ENCODE data around the gene SPATA21. TPM values are rescaled to one million over a fixed set of nuclear protein-coding genes. Genes with fewer than 3 reads are reported as not detected.
"Not testable (repeated sequence)": the region's sequence is repeated elsewhere in the genome, so short reads cannot be mapped to it uniquely, and the experiment has no call there.

The SPATA21 gene
- total RNA-seq, 2 donors from 2014 or later: not detected

DNA sequence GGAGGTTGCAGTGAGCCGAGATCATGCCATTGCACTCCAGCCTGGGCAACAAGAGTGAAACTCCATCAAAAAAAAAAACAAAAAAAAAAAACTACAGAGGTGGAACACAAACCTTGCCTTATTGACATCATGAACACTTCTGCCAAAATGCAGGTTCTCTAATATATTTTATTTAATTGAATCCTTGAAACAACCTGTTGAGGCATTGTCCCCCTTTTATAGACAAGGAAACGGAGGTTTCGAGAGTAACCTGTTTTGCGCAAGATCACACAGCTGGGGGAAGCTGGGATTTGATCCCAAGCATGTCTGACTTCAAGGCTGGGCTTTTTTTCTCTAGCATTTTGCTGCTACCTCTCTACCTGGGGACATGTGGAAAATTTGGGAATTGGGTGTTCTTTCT lies 67.4 kb downstream of the SPATA21 start:
- H3K4me1 ChIP-seq: peaks cover 0 to 57% of the 10 kb centered on the region in 2 donors
- no peaks in the 10 kb centered on the region for H3K36me3 ChIP-seq
- H3K27ac ChIP-seq: no peak overlapping the region
- H3K4me3 ChIP-seq: no peak overlapping the region
- no peak for DNase-seq (ENCODE audit: low spot score)
- TF ChIP-seq, protein P1, sequence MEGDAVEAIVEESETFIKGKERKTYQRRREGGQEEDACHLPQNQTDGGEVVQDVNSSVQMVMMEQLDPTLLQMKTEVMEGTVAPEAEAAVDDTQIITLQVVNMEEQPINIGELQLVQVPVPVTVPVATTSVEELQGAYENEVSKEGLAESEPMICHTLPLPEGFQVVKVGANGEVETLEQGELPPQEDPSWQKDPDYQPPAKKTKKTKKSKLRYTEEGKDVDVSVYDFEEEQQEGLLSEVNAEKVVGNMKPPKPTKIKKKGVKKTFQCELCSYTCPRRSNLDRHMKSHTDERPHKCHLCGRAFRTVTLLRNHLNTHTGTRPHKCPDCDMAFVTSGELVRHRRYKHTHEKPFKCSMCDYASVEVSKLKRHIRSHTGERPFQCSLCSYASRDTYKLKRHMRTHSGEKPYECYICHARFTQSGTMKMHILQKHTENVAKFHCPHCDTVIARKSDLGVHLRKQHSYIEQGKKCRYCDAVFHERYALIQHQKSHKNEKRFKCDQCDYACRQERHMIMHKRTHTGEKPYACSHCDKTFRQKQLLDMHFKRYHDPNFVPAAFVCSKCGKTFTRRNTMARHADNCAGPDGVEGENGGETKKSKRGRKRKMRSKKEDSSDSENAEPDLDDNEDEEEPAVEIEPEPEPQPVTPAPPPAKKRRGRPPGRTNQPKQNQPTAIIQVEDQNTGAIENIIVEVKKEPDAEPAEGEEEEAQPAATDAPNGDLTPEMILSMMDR (IDR thresholded peaks at IDR 0.05): no peak
- H3K27me3 ChIP-seq: no peaks in the 10 kb centered on the region
- no peaks in the 10 kb centered on the region for H3K9me3 ChIP-seq

DNA sequence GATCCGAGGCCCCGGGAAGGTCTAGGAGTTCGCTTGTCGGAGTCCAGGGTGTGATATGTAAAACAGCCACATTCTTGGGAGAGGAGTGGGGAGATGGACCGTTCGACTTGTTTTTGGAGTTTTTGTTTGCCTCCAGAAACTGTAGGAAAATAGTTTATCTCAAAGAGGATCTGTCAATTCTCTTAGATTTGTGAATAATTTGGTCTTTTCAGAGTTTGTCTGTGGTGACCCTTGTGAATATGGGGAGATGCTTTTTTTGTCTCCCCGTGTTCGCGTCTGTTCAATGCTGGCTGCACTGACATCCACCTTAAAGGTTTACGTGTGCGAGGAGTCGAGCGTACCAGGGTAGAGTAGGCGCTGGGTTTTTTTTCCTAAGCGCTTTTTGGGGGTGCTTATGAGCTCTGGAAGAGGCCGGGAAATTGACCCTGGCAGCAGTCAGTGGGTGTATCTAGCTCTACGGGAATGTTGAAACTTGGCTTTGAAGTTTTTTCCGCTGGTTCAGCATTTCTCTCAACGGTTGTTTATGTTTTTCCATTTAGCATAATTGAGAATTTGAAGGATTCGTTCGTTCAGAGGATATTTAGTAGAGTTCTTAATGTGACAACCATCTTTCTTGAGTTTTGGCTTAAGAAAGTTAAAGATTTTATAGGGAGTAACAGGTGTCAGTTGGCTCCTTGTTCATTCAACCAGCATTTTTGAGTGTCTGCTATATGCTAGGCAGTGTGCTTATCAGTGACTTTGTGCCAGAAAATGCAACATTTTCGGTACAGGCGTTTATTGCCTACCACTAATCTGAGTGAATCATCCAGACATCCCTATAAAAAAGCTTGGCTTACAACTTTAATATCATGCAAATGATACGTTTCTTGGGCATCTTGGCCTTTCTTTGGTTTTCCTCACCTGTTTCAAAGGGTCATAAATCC lies 69.0 kb downstream of the SPATA21 start:
- peak overlapping the region; percentile 96 to 97 for H3K27ac ChIP-seq
- peak overlapping the region; percentile 73 to 84 for H3K4me3 ChIP-seq
- H3K4me1 ChIP-seq: peaks cover 0 to 53% of the 10 kb centered on the region in 2 donors
- no peak for DNase-seq (ENCODE audit: low spot score)
- no peaks in the 10 kb centered on the region for H3K9me3 ChIP-seq
- TF ChIP-seq, protein P1 (IDR thresholded peaks at IDR 0.05): no peak
- H3K27me3 ChIP-seq: no peaks in the 10 kb centered on the region
- no peaks in the 10 kb centered on the region for H3K36me3 ChIP-seq

DNA sequence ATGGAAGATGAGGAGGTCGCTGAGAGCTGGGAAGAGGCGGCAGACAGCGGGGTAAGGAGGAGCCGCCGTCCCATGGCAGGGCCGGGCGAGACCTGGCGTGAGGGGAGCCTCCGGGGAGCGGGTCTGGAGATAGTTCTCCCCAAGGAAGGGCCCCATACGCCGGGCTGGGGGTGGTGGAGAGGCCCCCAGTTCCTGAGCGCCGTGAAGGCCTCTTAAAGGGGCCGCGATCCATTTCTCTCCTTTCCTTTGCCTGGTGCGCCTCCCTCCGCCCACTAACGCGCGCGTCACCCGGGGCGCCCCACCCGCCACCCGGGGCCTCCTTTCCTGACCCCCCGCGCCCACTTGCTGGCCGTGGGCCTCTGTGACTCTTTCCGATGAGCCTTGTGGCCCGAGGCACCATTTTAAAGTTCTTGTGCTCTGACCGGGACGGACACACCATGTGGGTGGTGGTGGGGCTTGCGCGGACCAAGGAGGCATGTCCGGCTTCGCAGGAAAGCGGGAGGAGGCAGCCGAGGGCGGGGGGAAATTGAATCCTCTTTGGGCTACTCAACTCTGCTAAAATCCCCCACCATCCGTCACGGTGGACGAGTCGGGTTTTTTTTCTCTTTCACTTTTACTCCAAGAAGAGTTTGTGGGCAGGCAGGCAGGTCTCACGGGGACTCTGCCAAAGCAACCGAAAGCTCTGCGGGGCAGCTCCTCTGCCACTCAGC lies 69.8 kb downstream of the SPATA21 start:
- Histone ChIP-seq H3K9me3 (no peaks in the 10 kb centered on the region), H3K27me3 (no peaks in the 10 kb centered on the region), H3K4me1 (peaks cover 0 to 47% of the 10 kb centered on the region in 2 donors), H3K36me3 (no peaks in the 10 kb centered on the region), H3K27ac (peak overlapping the region; percentile 96 to 97), H3K4me3 (peak overlapping the region; percentile 73 to 84)
- peak; percentile 92 for DNase-seq (ENCODE audit: low spot score)
- TF ChIP-seq, protein P1 (IDR thresholded peaks at IDR 0.05): peak in 1 of 2 donors; percentile 38

DNA sequence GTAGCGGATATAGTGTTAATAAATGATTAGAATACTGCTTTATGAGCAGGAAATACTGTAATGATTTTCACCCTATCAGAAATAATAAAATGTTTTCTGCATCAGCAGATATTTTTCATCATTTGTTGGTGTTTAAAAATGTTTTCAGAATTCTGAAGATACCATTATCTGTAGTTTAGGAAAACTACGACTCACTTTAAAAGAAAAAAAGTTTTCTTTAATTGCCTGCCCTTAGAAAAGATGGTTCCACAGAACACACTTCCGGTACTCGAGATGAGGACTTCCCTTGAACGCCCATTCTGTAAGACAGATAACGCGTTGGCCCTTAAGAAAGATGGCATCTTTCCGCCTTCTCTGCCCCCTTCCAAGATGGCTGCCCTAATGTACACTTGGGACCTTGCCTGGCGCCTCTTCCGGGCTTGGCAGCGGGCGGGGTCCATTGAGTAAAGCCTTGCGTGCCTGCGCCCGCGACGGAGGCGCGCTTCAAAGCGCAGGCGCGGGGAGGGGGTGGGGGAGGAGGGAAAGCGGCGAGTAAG lies 70.4 kb downstream of the SPATA21 start, which contains the start of gene SZRD1:
TSS of gene SZRD1 (plus strand) at position 521 of the 536 bp plus-strand sequence. CDS start 16 bp downstream, outside the sequence.
- H3K9me3 ChIP-seq: no peaks in the 10 kb centered on the region
- H3K4me1 ChIP-seq: peaks cover 0 to 41% of the 10 kb centered on the region in 2 donors
- H3K27me3 ChIP-seq: no peaks in the 10 kb centered on the region
- no peaks in the 10 kb centered on the region for H3K36me3 ChIP-seq
- TF ChIP-seq, protein P1 (IDR thresholded peaks at IDR 0.05): no peak
- H3K4me3 ChIP-seq: peak within 1 kb of the TSS; percentile 73 to 84
- DNase-seq (ENCODE audit: low spot score): peak; percentile 98
- H3K27ac ChIP-seq: peak within 1 kb of the TSS; percentile 96 to 97

DNA sequence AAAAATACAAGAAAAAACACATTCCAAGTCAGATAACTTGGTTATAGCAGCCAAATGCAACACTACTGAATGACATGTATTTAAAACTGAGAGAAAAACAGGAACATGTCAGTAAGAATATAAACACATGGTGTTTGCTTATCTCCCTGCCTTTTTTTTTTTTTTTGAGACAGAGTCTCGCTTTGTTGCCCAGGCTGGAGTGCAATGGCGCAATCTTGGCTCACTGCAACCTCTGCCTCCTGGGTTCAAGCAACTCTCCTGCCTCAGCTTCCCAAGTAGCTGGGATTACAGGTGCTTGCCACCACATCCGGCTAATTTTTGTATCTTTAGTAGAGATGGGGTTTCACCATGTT lies 72.1 kb downstream of the SPATA21 start:
- Histone ChIP-seq H3K4me1 (peaks cover 0 to 30% of the 10 kb centered on the region in 2 donors), H3K27ac (peak overlapping the region; percentile 47 to 96)
- not testable (repeated sequence) for H3K9me3 ChIP-seq; H3K36me3 ChIP-seq; DNase-seq (ENCODE audit: low spot score); H3K27me3 ChIP-seq; H3K4me3 ChIP-seq

DNA sequence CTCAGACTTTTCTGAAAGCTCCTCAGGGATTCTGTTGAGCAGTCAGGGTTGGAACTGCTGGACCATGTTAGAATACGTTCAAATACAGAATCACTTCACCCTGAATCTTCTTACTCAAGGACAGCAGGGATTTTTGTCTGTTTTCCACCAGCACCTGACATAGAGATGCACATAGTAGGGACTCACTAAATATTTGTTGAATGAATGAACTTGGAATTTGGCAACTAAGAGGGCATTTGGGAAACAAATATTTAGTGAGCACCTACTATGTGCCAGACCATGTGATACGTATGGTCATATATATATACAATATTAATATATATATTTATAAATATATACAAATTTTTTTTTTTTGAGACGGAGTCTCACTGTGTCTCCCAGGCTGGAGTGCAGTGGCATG lies 80.4 kb downstream of the SPATA21 start:
- TF ChIP-seq, protein P1 (IDR thresholded peaks at IDR 0.05): no peak
- H3K27me3 ChIP-seq: no peaks in the 10 kb centered on the region
- H3K36me3 ChIP-seq: no peaks in the 10 kb centered on the region
- no peak overlapping the region for H3K4me3 ChIP-seq
- H3K4me1 ChIP-seq: peaks cover 0 to 7% of the 10 kb centered on the region in 2 donors
- no peak overlapping the region for H3K27ac ChIP-seq
- no peak for DNase-seq (ENCODE audit: low spot score)
- no peaks in the 10 kb centered on the region for H3K9me3 ChIP-seq

Measured in right atrium auricular region (tissue), 2 donors.